ENCODE measurements around the gene ITGB1. TPM values are rescaled to one million over a fixed set of nuclear protein-coding genes. Genes with fewer than 3 reads are reported as not detected.

Gene ITGB1
- total RNA-seq, 1 donor from 2014 or later: 517 TPM

- Histone ChIP-seq H3K27ac (peak overlapping the region; percentile 70), H3K36me3 (no peaks in the 10 kb centered on the region), H3K27me3 (no peaks in the 10 kb centered on the region), H3K4me1 (peaks cover 39% of the 10 kb centered on the region), H3K9me3 (no peaks in the 10 kb centered on the region), H3K4me3 (no peak overlapping the region)
- ATAC-seq (no peak), DNase-seq (no peak)
- intact Hi-C loops (cut with DNase I): no loop called here
- TF ChIP-seq CTCF (IDR thresholded peaks at IDR 0.05): no peak
Observed at GRCh38 chr10:32963096-32963495, 5.1 kb upstream of the ITGB1 start.

- intact Hi-C loops (cut with DNase I): no loop called here
- no peaks in the 10 kb centered on the region for H3K9me3 ChIP-seq
- H3K4me3 ChIP-seq: no peak overlapping the region
- peak overlapping the region; percentile 70 for H3K27ac ChIP-seq
- TF ChIP-seq CTCF (IDR thresholded peaks at IDR 0.05): no peak
- no peak for ATAC-seq
- H3K27me3 ChIP-seq: no peaks in the 10 kb centered on the region
- H3K4me1 ChIP-seq: peaks cover 39% of the 10 kb centered on the region
- DNase-seq: no peak
- no peaks in the 10 kb centered on the region for H3K36me3 ChIP-seq
Observed at GRCh38 chr10:32962521-32962920, 4.5 kb upstream of the ITGB1 start.

GRCh38 chr10:32961895-32962369 lies 3.9 kb upstream of the ITGB1 start:
- Histone ChIP-seq H3K4me1 (peaks cover 39% of the 10 kb centered on the region), H3K9me3 (no peaks in the 10 kb centered on the region), H3K36me3 (no peaks in the 10 kb centered on the region), H3K27ac (peak overlapping the region; percentile 70), H3K27me3 (no peaks in the 10 kb centered on the region), H3K4me3 (no peak overlapping the region)
- TF ChIP-seq CTCF (IDR thresholded peaks at IDR 0.05): no peak
- intact Hi-C loops (cut with DNase I): no loop called here
- DNase-seq (no peak), ATAC-seq (peak; percentile 0)

- no peak for DNase-seq
- ATAC-seq: no peak
- Histone ChIP-seq H3K4me3 (no peak overlapping the region), H3K9me3 (no peaks in the 10 kb centered on the region), H3K4me1 (peaks cover 39% of the 10 kb centered on the region), H3K27ac (peak overlapping the region; percentile 70), H3K36me3 (no peaks in the 10 kb centered on the region), H3K27me3 (no peaks in the 10 kb centered on the region)
- TF ChIP-seq CTCF (IDR thresholded peaks at IDR 0.05): no peak
- intact Hi-C loops (cut with DNase I): no loop called here
Observed at GRCh38 chr10:32961343-32961894, 3.4 kb upstream of the ITGB1 start.

DNA sequence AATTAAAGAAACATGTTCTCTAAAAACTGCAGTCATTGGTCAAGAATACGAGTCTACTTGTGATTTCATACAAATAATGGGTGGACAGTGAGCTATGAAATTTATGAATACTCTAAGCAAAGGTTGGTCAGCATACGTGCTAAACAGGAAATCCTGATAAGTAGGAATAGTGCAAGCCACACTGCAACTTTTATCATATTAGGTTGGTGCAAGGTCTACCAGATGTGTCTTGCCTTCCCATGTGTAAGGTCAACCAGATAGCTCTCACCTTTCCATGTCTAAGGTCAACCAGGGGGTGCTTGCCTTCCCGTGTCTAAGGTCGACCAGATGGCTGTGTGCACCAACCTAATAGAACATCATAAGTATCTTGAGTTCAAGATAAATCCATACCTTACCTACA lies 2.0 kb upstream of the ITGB1 start:
- Histone ChIP-seq H3K4me1 (peaks cover 50% of the 10 kb centered on the region), H3K27ac (no peak overlapping the region), H3K27me3 (no peaks in the 10 kb centered on the region), H3K36me3 (no peaks in the 10 kb centered on the region), H3K9me3 (no peaks in the 10 kb centered on the region), H3K4me3 (peak overlapping the region; percentile 90)
- no peak for ATAC-seq
- no peak for DNase-seq
- TF ChIP-seq CTCF (IDR thresholded peaks at IDR 0.05): no peak
- intact Hi-C loops (cut with DNase I): no loop called here
